ENCODE data around the gene PDK2. TPM values are rescaled to one million over a fixed set of nuclear protein-coding genes. Genes with fewer than 3 reads are reported as not detected.
A peak's percentile ranks its signal among the peaks of the same experiment; 100 is the strongest.

PDK2 gene
- total RNA-seq, 2 donors from 2014 or later, result 14.3 to 18.7 TPM

DNA sequence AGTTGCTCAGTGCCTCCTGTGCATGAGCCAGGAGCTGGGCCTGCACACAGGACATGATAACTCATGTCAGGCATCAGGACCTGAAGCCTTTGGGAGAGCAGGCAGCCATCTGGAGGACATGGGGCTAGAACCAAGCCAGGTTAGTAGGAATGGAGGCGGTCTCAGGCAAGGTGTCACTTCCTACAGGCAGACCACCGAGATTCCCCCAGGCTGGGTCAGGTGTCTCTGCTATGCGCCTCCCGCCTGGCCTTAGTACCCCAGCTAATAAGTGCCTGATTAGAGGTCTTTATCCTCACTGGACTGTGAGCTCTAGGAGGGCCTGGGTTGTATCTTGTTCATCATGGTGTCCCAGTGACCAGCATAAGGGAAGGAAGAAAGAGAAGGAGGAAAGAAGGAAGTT lies 19.2 kb downstream of the PDK2 start:
- Mint-ChIP-seq H3K9me3 (no peaks in the 10 kb centered on the region), H3K36me3 (no peaks in the 10 kb centered on the region), H3K27ac (no peak overlapping the region)
- no peak for DNase-seq (ENCODE audit: low spot score in 2 of 2)
- ATAC-seq, result no peak

DNA sequence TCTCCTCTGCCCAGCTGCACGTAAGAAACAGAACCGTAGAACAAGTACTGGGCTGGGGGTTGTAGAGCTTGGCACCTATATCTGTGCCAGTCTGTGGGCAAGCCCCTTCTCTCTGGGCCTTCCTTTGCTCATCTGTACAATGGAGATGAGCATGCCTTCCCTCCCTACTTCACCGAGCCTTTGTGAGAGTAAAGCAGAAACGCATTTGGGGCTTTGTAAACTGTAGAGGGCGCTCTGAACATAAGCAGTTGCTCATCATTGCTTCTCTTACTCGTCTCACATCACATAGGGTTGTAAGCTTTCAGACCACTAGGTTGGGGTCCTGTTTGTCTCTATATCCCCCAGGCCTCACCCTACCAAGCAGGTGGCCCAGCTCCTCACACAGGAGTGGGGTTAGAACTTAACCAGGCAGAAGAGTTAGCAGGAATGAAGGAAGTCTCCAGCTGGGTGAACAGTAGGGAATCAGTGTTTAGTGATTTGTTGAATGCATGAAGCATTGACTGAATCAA lies 19.8 kb downstream of the PDK2 start:
- ATAC-seq (peak; percentile 45 to 54), DNase-seq (ENCODE audit: low spot score in 2 of 2) (peak in 1 of 2 donors; percentile 60)
- Mint-ChIP-seq H3K9me3 (no peaks in the 10 kb centered on the region), H3K27ac (no peak overlapping the region), H3K36me3 (no peaks in the 10 kb centered on the region)

GRCh38 chr17:50115756-50116155 lies 20.6 kb downstream of the PDK2 start:
- ATAC-seq, result no peak
- DNase-seq (ENCODE audit: low spot score in 2 of 2), result no peak
- no peaks in the 10 kb centered on the region for H3K9me3 Mint-ChIP-seq
- H3K36me3 Mint-ChIP-seq, result no peaks in the 10 kb centered on the region
- no peak overlapping the region for H3K27ac Mint-ChIP-seq

DNA sequence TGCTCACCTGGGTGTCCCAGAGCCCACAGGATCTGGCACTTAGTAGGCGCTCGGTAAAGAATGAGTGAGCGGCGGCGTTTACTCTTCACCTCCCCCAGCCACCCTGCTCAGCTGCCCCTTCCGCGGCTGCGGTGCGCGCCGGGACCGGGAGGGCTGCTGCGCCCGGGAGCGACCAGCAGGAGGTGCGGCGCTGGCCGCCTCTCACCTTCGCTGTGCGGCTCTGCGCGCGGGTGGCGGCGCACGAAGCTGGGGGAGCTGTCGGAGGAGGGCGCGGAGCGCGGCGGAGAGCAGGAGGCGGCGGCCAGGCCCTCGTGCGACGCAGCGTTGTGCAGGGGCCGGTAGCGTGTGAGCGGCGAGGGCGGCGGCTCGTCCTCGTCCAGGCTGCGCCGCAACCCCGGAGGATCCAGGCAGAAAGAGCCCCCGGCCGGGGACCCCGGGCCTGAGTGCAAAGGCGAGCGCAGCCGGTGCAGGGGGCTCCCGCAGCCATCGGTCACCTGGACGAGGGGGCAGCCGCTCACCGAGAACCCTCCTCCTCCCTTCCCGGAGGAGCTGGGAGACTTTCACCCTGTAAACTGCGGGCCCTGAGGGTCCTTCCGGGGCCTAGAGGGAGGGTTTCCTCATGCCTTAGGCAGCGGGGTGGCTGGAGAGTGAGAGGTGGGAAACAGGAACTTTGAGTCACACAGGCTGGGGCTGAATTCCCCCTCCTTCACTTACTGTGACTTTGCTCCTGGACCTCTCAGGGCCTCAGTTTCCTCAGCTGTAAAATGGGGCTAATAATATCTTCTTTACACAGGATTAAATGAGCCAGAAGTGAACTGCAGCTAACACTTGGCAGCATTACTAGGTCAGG lies 22.3 kb downstream of the PDK2 start:
- Mint-ChIP-seq H3K9me3 (no peaks in the 10 kb centered on the region), H3K36me3 (no peaks in the 10 kb centered on the region), H3K27ac (no peak overlapping the region)
- DNase-seq (ENCODE audit: low spot score in 2 of 2) (peak in 1 of 2 donors; percentile 77), ATAC-seq (peak; percentile 79 to 90)

DNA sequence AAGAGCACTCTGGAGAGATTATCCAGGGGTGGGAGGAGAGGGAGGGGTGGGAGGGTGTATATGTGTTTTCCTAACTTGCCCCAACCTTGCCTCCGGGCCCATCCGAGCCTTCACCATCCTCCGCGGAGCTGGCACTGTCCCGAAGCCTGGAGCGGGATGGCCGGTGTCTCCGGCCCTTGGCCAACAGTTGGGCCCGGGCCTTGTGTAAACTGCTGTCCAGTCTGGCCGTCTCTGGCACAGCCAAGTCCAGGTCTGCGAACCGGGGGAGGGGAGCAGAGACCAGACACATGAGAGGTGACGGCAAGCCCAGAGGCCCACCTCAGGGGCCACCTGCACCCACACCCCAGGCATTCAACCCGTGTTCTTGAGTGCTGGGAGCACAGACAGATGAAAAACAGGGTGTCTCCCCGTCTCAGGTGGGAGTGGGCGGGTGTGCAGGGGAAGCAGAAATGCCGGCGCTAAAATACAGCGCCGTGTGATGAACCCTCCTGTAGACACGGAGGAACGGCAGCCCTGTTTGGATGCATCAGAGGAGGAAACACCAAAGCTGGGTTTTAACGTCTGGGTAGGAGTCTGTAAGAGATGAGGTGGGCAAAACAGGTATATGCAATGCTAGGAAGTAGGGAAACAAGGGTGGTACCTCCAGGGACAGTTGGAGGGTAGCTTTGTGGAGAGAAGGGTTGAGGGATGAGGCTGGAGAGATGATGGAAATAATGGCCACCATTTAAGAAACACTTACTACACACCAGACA lies 23.1 kb downstream of the PDK2 start:
- Mint-ChIP-seq H3K36me3 (no peaks in the 10 kb centered on the region), H3K9me3 (no peaks in the 10 kb centered on the region), H3K27ac (no peak overlapping the region)
- no peak for ATAC-seq
- DNase-seq (ENCODE audit: low spot score in 2 of 2), result no peak

- no peaks in the 10 kb centered on the region for H3K9me3 Mint-ChIP-seq
- DNase-seq (ENCODE audit: low spot score in 2 of 2) (no peak), ATAC-seq (no peak)
- H3K27ac Mint-ChIP-seq, result no peak overlapping the region
- no peaks in the 10 kb centered on the region for H3K36me3 Mint-ChIP-seq
Measured at GRCh38 chr17:50118828-50119218, 23.7 kb downstream of the PDK2 start.

DNA sequence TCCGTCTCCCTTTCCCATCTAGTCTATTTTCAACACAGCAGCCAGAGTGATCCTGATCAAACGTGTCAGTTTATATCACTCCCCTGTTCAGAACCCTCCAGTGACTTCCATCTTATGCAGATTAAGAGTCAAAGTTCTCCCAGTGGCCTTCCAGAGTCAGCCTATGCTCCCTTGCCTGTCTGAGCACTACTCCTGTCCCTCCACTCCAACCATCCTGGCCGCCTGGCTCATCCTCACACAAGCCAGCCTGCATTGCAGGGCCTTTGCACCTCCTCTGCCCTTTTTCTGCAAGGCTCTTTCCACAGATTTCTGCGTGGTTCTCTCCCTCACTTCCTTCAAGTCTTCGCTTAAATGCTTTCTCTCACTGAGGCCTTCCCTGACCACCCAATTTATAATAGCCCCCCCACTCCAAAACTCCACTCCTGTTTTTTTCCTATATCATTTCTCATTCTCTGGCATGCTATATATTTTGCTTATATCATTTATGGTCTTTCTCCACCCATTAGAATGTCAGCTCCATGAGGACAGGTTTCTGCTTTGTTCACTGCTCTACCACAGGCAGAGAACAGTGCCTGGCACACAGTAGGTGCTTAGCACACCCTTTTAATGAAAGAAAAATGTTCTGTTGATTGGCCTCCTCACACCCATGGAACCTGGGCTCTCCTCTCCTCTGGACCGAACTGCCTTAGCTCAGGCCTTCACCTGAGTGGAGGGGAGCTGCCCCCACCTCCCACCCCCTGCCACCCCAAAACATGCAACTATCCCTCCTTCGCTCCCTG lies 25.5 kb downstream of the PDK2 start:
- no peak overlapping the region for H3K27ac Mint-ChIP-seq
- no peak for DNase-seq (ENCODE audit: low spot score in 2 of 2)
- ATAC-seq, result no peak

GRCh38 chr17:50122945-50123344 lies 27.8 kb downstream of the PDK2 start:
- Mint-ChIP-seq H3K27ac (no peak overlapping the region), H3K36me3 (no peaks in the 10 kb centered on the region), H3K9me3 (no peaks in the 10 kb centered on the region)
- DNase-seq (ENCODE audit: low spot score in 2 of 2) (no peak), ATAC-seq (no peak)

More for the DNA sequence above, 25.5 kb downstream of the PDK2 start:
- H3K36me3 Mint-ChIP-seq, result no peaks in the 10 kb centered on the region
- H3K9me3 Mint-ChIP-seq, result no peaks in the 10 kb centered on the region

DNA sequence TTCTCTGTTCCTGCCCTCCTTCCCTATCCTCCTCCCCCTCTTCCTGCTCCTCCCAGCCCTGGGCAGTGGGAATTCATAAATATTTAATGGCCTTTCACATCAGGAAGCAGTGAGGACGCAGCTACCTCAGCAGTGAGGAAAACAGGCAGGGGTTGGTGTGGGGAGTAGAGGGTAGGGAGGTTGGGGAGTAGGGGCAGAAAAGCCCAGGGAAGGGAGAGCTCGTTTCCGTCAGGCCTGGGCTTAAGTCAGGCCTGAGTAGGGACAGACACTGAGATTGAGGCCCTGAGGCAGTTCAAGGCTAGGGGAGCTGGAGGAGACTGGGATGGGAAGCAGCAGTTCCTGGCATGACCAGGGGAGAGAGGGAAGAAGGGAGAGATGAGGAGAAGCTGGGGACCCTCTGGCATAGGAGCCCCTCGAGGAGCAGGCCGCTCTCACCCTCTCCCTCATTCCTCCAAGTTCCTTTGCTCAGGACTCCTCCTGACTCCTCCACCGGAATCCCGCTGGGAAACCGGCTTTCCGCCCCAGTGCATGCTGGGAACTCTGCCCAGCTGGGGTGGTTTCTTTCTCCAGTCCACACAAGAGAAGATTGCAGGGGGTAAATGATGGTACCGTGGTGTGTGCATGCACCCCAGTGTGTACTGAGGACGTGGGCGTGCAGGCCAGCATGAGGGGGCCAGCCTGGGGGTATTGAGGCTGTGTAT lies 28.6 kb downstream of the PDK2 start:
- Mint-ChIP-seq H3K9me3 (no peaks in the 10 kb centered on the region), H3K36me3 (peaks cover 0 to 4% of the 10 kb centered on the region in 2 donors)
- ATAC-seq, result no peak

DNA sequence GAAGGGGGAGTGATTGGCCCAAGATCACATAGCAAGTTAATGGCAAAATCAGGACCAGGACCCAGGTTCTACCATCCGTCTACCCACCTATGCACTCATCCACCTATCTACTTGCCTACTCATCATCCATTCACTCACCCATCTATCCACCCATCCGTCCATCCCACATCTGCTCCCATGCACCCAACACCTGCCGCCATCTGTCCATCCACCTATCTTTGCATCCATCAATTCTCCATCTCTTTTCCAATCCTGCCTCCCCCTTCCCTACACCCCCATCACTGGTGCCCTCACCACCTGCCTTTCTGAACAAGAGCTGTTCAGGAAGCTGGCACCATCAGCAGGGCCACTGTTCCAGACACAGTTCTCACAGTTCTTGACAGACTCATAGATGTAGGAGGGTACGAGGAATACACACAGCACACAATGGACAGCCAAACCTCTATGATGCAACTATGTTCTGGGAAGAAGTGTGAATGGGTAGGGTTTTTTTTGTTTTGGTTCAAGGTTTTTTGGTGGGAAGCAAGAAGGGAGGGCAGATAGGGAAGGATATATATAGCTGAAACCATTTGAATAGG lies 30.4 kb downstream of the PDK2 start:
- DNase-seq (ENCODE audit: low spot score in 2 of 2), result no peak
- Mint-ChIP-seq H3K27ac (no peak overlapping the region), H3K36me3 (peaks cover 0 to 6% of the 10 kb centered on the region in 2 donors), H3K9me3 (no peaks in the 10 kb centered on the region)
- ATAC-seq, result no peak

More for the DNA sequence above, 28.6 kb downstream of the PDK2 start:
- H3K27ac Mint-ChIP-seq, result no peak overlapping the region
- DNase-seq (ENCODE audit: low spot score in 2 of 2), result no peak

DNA sequence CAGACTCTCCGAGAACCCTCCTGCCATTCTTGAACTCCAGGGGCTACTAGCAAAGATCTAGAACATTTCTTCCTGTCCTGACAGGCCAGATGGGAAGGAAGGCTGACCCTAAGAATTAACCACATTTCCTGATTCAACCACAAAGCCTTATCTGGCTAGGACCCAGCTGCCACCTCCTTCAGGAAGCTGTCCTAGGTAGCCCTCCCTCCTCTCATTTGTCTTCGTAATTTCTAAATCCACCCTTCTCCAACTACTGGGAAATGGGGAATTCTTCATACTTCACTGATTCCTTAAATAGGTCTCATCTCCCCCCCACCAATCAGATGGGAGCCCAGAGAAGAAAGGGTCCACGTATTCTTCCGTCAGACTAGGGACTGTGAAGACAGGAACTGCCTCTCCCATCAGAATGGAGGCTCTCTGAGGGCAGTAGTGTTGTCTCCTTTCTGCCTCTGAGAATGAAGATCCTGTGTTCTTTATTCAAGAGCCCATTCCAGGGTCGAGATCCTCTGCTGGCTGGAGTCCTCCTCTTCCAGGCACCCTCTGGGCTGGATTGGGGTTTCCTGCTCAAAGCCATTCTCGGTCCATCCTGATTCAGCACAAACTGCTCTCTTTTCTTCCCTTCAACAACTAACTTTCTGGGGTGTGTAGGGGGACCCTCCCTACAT lies 32.7 kb downstream of the PDK2 start:
- peaks cover 0 to 11% of the 10 kb centered on the region in 2 donors for H3K36me3 Mint-ChIP-seq
- no peak for ATAC-seq
- no peak overlapping the region for H3K27ac Mint-ChIP-seq
- H3K9me3 Mint-ChIP-seq, result no peaks in the 10 kb centered on the region
- DNase-seq (ENCODE audit: low spot score in 2 of 2), result no peak

- no peak for DNase-seq (ENCODE audit: low spot score in 2 of 2)
- Mint-ChIP-seq H3K27ac (no peak overlapping the region), H3K9me3 (no peaks in the 10 kb centered on the region), H3K36me3 (peaks cover 0 to 11% of the 10 kb centered on the region in 2 donors)
- ATAC-seq, result no peak
Measured at GRCh38 chr17:50128441-50129352, 33.5 kb downstream of the PDK2 start.

GRCh38 chr17:50129353-50129727 lies 34.2 kb downstream of the PDK2 start:
- H3K9me3 Mint-ChIP-seq, result no peaks in the 10 kb centered on the region
- peaks cover 0 to 11% of the 10 kb centered on the region in 2 donors for H3K36me3 Mint-ChIP-seq
- no peak for DNase-seq (ENCODE audit: low spot score in 2 of 2)
- no peak for ATAC-seq
- H3K27ac Mint-ChIP-seq, result no peak overlapping the region

DNA sequence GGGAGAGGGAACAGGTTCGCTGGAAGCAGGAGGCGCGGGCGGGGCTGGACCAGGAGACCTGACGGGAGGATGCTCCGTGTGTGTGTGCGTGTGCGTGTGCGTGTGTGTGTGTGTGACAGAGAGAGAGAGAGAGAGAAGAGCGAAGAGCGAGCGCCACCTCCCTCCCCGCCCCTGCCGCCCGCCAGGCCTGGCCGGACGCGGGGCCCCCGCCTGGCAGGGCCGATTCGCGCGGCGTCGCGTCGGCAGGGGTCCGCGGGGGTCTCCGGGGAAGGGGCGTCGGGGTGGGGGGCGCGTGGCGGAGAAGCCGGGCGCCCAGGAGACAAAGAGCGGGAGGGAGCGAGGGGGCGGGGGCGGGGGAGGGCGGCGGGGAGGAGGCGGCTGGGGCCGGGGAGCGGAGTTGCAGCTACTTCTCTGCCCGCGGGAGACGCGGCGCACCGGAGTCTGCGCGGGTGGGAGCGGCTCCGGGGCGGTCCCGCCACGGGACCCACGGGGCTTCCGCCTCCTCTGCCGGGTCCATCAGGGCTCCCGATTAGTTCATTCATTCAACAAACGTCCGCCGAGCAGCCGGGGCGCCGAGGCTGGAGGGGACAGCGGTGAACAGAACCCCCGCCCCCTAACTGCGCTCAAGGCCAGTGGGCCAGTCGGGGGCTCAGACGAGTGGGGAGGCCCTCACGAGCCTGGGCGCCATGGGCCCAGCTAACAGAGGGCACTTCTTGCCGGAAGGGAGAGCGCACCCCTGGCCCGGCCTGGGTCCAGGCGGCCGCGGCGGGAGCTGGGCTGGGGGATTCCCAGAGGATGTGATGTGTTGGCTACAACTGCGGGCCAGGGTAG lies 34.8 kb downstream of the PDK2 start, which contains the start of gene SAMD14:
TSS of gene SAMD14 (minus strand) at position 433 of the 831 bp plus-strand sequence. CDS start 5,201 bp downstream, outside the sequence.
- no peaks in the 10 kb centered on the region for H3K9me3 Mint-ChIP-seq
- ATAC-seq (peak; percentile 54 to 66), DNase-seq (ENCODE audit: low spot score in 2 of 2) (peak in 1 of 2 donors; percentile 37)
- peaks cover 0 to 11% of the 10 kb centered on the region in 2 donors for H3K36me3 Mint-ChIP-seq
- H3K27ac Mint-ChIP-seq, result peak within 1 kb of the TSS; percentile 68 to 79
